Measurements from ENCODE around the gene POLN.

POLN gene

DNA sequence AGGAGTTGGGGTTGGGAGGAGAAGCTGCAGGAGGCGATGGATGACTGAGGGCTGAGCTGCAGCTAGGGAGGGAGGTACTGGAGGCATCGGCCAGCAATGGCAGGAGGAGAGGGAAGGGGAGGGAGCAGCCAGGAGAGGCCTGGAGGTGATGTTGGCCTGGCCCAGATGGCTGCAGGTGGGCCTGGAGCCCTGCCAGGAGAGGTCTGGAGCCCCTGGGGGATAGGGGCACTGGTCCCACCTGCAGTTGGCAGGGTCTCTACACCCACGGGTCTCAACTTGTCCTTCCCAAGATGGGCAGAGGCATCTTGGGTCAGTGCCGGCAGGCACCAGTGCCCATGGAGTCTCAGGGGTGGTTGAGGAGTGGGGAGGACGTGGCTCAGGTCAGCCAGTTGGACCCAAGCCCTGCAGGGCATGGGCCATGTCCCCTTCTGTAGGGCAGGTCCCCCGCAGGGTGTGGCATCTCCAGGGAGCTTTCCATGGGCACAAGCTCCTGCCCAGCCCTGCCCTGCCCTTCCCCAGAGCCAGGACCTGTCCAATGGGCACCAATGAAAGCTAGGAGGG lies 22.6 kb upstream of the POLN start:
- Histone ChIP-seq H3K9me3 (ENCODE audit: insufficient read depth, low read depth, low read length) (no peaks in the 10 kb centered on the region), H3K9ac (ENCODE audit: low read depth, low read length, poor library complexity, severe bottlenecking) (no peak overlapping the region), H3K4me3 (ENCODE audit: low read length, poor library complexity, severe bottlenecking) (no peak overlapping the region), H3K79me2 (ENCODE audit: insufficient read depth, low read length) (peaks cover 21% of the 10 kb centered on the region), H3K9me2 (replicated peaks; ENCODE audit: low read depth, low read length) (no peaks in the 10 kb centered on the region), H3K4me2 (ENCODE audit: low read depth, low read length, poor library complexity, severe bottlenecking) (no peak overlapping the region), H4K20me1 (ENCODE audit: insufficient read depth, low read length, poor library complexity, severe bottlenecking) (peaks cover 17% of the 10 kb centered on the region), H3K36me3 (ENCODE audit: insufficient read depth, low read length) (no peaks in the 10 kb centered on the region), H2AFZ (ENCODE audit: low read length) (no peak overlapping the region), H3K27me3 (ENCODE audit: insufficient read depth, low read length, poor library complexity, severe bottlenecking) (no peaks in the 10 kb centered on the region), H3K4me1 (ENCODE audit: insufficient read depth, low read length, poor library complexity, severe bottlenecking) (peaks cover 22% of the 10 kb centered on the region), H3F3A (ENCODE audit: low read depth) (no peaks in the 10 kb centered on the region)
- TF ChIP-seq CTCF (conservative IDR thresholded peaks at IDR 0.05; ENCODE audit: low read length) (no peak), EZH2phosphoT487 (IDR thresholded peaks at IDR 0.05; ENCODE audit: borderline replicate concordance) (no peak)

DNA sequence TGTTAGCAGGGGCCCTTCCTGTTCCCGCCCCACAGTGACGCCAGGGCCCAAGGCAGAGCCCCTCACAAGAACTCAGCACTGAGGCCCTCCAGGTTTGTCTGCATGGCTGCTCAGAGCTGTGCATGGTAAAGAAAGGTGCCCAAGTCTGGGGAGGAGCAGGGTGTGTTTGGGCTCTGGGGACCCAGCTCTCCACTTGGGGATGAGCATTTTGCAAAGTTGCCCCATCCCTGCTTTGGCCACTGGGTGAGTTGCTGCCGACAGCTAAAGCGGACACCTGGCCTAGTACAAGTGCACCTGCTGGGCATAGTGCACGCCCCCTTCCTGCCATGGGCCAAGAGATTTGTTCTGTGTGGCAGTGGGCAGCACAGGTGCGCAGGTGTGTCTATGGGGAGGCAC lies 22.0 kb upstream of the POLN start:
- TF ChIP-seq CTCF (conservative IDR thresholded peaks at IDR 0.05; ENCODE audit: low read length) (no peak), EZH2phosphoT487 (IDR thresholded peaks at IDR 0.05; ENCODE audit: borderline replicate concordance) (no peak)
- Histone ChIP-seq H2AFZ (ENCODE audit: low read length) (no peak overlapping the region), H3K9ac (ENCODE audit: low read depth, low read length, poor library complexity, severe bottlenecking) (no peak overlapping the region), H3K9me3 (ENCODE audit: insufficient read depth, low read depth, low read length) (no peaks in the 10 kb centered on the region), H3K27me3 (ENCODE audit: insufficient read depth, low read length, poor library complexity, severe bottlenecking) (no peaks in the 10 kb centered on the region), H3K36me3 (ENCODE audit: insufficient read depth, low read length) (no peaks in the 10 kb centered on the region), H3K9me2 (replicated peaks; ENCODE audit: low read depth, low read length) (no peaks in the 10 kb centered on the region), H3K4me2 (ENCODE audit: low read depth, low read length, poor library complexity, severe bottlenecking) (no peak overlapping the region), H3K4me3 (ENCODE audit: low read length, poor library complexity, severe bottlenecking) (no peak overlapping the region), H3K79me2 (ENCODE audit: insufficient read depth, low read length) (peaks cover 28% of the 10 kb centered on the region), H3K4me1 (ENCODE audit: insufficient read depth, low read length, poor library complexity, severe bottlenecking) (peaks cover 22% of the 10 kb centered on the region), H3F3A (ENCODE audit: low read depth) (no peaks in the 10 kb centered on the region), H4K20me1 (ENCODE audit: insufficient read depth, low read length, poor library complexity, severe bottlenecking) (peaks cover 24% of the 10 kb centered on the region)

DNA sequence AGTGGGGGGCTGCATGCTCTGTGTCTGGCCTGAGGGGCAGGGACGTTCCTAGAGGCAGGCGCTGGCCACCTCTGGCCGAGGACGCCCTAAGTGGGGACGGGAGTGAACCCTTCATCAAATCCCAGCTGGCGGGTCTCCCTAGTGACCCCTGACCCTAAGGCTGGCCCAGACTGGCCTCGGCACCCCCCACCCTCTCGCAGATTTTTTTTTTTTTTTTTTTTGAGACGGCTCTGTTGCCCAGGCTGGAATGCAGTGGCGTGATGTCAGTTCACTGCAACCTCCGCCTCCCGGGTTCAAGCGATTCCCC lies 21.0 kb upstream of the POLN start:
- Histone ChIP-seq H4K20me1 (ENCODE audit: insufficient read depth, low read length, poor library complexity, severe bottlenecking) (peaks cover 28% of the 10 kb centered on the region), H2AFZ (ENCODE audit: low read length) (peak overlapping the region; percentile 84; the same call in 1 of the 2 replicates), H3K4me2 (ENCODE audit: low read depth, low read length, poor library complexity, severe bottlenecking) (peak overlapping the region; percentile 97), H3K27me3 (ENCODE audit: insufficient read depth, low read length, poor library complexity, severe bottlenecking) (no peaks in the 10 kb centered on the region), H3K9ac (ENCODE audit: low read depth, low read length, poor library complexity, severe bottlenecking) (peak overlapping the region; percentile 97), H3K79me2 (ENCODE audit: insufficient read depth, low read length) (peaks cover 38% of the 10 kb centered on the region), H3K4me3 (ENCODE audit: low read length, poor library complexity, severe bottlenecking) (peak overlapping the region; percentile 89), H3K4me1 (ENCODE audit: insufficient read depth, low read length, poor library complexity, severe bottlenecking) (peaks cover 22% of the 10 kb centered on the region), H3K9me3 (ENCODE audit: insufficient read depth, low read depth, low read length) (no peaks in the 10 kb centered on the region), H3F3A (ENCODE audit: low read depth) (no peaks in the 10 kb centered on the region), H3K36me3 (ENCODE audit: insufficient read depth, low read length) (no peaks in the 10 kb centered on the region), H3K9me2 (replicated peaks; ENCODE audit: low read depth, low read length) (no peaks in the 10 kb centered on the region)
- TF ChIP-seq EZH2phosphoT487 (IDR thresholded peaks at IDR 0.05; ENCODE audit: borderline replicate concordance) (no peak), CTCF (conservative IDR thresholded peaks at IDR 0.05; ENCODE audit: low read length) (no peak)

Data from Loucy (cell line).